Activated B cell treated with CpG ODN at 0.5 μM for 24 hours (primary cell): ENCODE results near the gene ATXN2. TPM values are rescaled to one million over a fixed set of nuclear protein-coding genes. Genes with fewer than 3 reads are reported as not detected.

Experiments used
- ATAC-seq: fragments of 200-7000 bp; cut with Tn5 transposase; one replicate; pipeline ENCODE4 v1.10.0; 2021; ENCODE audit warnings: low read depth, mild to moderate bottlenecking, moderate library complexity
- CTCF ChIA-PET: fragments of 350-600 bp; sonication (Branson Sonifier 250); formaldehyde crosslinking; loops from one replicate; lab custom pipeline; 2021; ENCODE audit warnings: antibody characterized with exemption; lab: Charles Lee
- POLR2A ChIA-PET: fragments of 350-600 bp; sonication (Branson Sonifier 250); formaldehyde crosslinking; loops from one replicate; lab custom pipeline; 2021; ENCODE audit warnings: antibody characterized with exemption; lab: Charles Lee
- DNase-seq: peaks from one replicate; pipeline ENCODE4 v3.0.0; 2022
- H3K27ac Mint-ChIP-seq: one replicate; pipeline ENCODE4 v1.8.0; 2020; ENCODE audit warnings: mixed read lengths
- H3K27me3 Mint-ChIP-seq: one replicate; pipeline ENCODE4 v1.8.0; 2021; ENCODE audit warnings: mixed read lengths
- H3K36me3 Mint-ChIP-seq: one replicate; pipeline ENCODE4 v1.8.0; 2021; ENCODE audit warnings: low read depth, mixed read lengths
- H3K4me1 Mint-ChIP-seq: one replicate; pipeline ENCODE4 v1.8.0; 2021; ENCODE audit warnings: mixed read lengths
- H3K4me3 Mint-ChIP-seq: one replicate; pipeline ENCODE4 v1.8.0; 2020; ENCODE audit warnings: mild to moderate bottlenecking, mixed read lengths
- H3K9me3 Mint-ChIP-seq: one replicate; pipeline ENCODE4 v1.8.0; 2020; ENCODE audit warnings: mixed read lengths
- CTCF ChIP-seq: fragments of 200-600 bp; IDR thresholded peaks from one replicate; pipeline ENCODE4 v1.8.0; 2022; ENCODE audit warnings: antibody characterized with exemption, mild to moderate bottlenecking
- intact Hi-C: fragments of 100-400 bp; cut with micrococcal nuclease; formaldehyde crosslinking; loops from one replicate; pipeline ENCODE4 v1.15.1; 2024
- total RNA-seq: library from RNA; stranded (reverse); gene quantifications from 2 replicates; pipeline ENCODE4 v1.2.3, GENCODE V29; 2022

ATXN2 gene
- total RNA-seq, 1 donor from 2014 or later = 46.2 TPM

- Mint-ChIP-seq H3K4me3 (peak overlapping the region; percentile 46), H3K36me3 (peaks cover 31% of the 10 kb centered on the region), H3K27me3 (no peaks in the 10 kb centered on the region), H3K9me3 (no peaks in the 10 kb centered on the region), H3K4me1 (peaks cover 94% of the 10 kb centered on the region), H3K27ac (peak overlapping the region; percentile 92)
- ChIA-PET POLR2A (interaction anchor here (0.7 to 6.9 kb wide), 4 partner anchors 9 to 42 kb away, joined by 3 to 136 read pairs (median 62); partner anchors contain the start of gene SH2B3), CTCF (interaction anchor here (2.3 to 3.9 kb wide), 3 partner anchors 8 to 32 kb away, joined by 26 to 28 read pairs (median 28); no protein-coding TSS in a partner anchor)
- DNase-seq = no peak
- intact Hi-C loops = no loop called here
- ATAC-seq = no peak
- TF ChIP-seq CTCF = no peak
These were observed 162.8 kb downstream of the ATXN2 start for GRCh38 chr12:111436266-111436665.

DNA sequence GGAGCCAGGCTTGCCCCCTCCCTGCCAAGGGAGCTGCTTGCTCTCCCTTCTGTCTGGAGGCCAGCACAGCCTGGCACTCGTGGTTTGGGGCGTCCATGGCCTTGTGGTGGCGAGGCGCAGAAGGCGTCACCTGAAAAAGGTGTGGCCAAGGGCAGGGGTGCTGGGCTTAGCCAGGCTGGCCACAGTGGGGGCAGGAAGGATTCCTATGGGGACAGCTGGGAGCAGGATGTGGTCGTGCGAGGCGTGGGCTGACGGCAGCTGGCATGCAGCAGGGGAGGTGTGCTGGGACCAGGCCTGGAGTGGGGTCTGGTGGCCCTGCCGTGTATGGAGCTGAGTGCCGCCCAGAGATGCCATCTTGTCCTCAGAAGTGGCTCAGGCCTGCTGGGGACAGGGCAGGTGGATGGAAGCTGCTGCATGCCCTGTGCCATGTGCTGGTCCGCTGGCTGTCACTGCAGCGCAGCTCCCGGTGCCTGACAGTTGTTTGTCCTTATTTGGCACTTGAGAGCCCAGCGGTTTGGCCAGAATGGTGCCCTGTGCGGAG lies 163.4 kb downstream of the ATXN2 start:
- ATAC-seq = no peak
- TF ChIP-seq CTCF = no peak
- ChIA-PET POLR2A (interaction anchor here (0.5 to 6.9 kb wide), 7 partner anchors 9 to 1323 kb away, joined by 3 to 136 read pairs (median 5); partner anchors contain the start of gene SH2B3), CTCF (interaction anchor here (1.2 to 3.9 kb wide), 6 partner anchors 9 to 39 kb away, joined by 3 to 28 read pairs (median 20); no protein-coding TSS in a partner anchor)
- Mint-ChIP-seq H3K9me3 (no peaks in the 10 kb centered on the region), H3K4me3 (peak overlapping the region; percentile 46), H3K27me3 (no peaks in the 10 kb centered on the region), H3K27ac (peak overlapping the region; percentile 92), H3K4me1 (peaks cover 95% of the 10 kb centered on the region), H3K36me3 (peaks cover 28% of the 10 kb centered on the region)
- no peak for DNase-seq
- intact Hi-C loops = loop anchor here (1.0 to 2.0 kb wide), 3 partner anchors 10 to 32 kb away; no protein-coding TSS in a partner anchor

DNA sequence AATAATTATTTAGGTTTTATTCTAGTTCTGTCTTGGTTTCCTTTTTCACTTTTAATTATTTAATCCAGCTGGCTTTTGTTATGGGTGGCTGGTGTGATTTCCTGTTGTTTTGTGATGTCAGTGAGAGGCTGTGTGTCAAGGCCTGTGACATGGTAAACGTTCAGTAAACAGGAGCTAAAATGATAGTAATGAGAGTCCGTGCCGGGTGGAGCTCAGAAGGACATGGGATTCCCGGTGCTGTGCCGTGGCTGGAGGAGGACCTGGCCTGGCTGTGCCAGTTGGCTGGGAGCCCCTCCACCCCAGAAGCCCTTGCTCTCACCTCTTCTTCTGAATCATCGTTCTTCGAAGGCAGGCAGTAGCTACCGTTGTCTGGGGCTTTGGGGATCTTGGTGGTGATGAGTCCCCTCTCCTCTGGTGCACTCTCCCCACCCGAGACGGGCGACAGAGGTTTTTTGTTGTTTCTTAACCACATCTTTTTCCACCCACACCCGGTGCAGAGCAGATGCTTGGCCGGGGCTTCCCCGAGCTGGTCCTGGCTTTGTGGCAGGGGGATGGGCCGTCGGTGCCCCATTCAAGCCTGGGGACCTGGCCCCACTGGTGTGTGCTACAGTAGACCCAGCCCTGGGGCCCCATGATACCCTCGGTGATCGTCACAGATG lies 164.3 kb downstream of the ATXN2 start:
- H3K36me3 Mint-ChIP-seq = peaks cover 19% of the 10 kb centered on the region

DNA sequence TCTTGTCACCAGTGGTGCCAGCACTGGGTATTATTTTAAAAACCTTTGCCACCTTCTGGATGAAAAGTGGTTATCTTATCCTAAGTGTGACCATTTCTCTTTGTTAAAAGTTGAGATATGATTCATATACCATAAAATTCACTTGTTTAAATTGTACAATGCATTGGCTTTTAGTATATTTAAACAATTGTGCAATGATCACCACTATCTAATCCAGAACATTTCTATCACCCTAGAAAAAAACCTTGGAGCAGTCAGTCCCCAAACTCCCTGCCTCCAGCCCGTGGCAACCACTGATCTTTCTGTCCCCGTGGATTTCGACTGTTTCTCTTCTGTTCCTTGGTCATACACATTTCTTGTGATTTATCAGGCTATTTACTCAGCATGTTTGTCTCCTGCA lies 165.1 kb downstream of the ATXN2 start:
- no peaks in the 10 kb centered on the region for H3K27me3 Mint-ChIP-seq
- peak overlapping the region; percentile 83 for H3K4me3 Mint-ChIP-seq
- H3K27ac Mint-ChIP-seq = peak overlapping the region; percentile 92
- ChIA-PET CTCF (interaction anchor here (2.3 to 3.9 kb wide), 4 partner anchors 11 to 37 kb away, joined by 13 to 28 read pairs (median 27); no protein-coding TSS in a partner anchor), POLR2A (interaction anchor here (0.8 to 6.9 kb wide), 6 partner anchors 11 to 37 kb away, joined by 3 to 136 read pairs (median 6); partner anchors contain the start of gene SH2B3)
- H3K9me3 Mint-ChIP-seq = no peaks in the 10 kb centered on the region
- H3K4me1 Mint-ChIP-seq = peaks cover 98% of the 10 kb centered on the region
- ATAC-seq (no peak), DNase-seq (no peak)
- intact Hi-C loops = loop anchor here (2.0 kb wide), 1 partner anchor 17 kb away; no protein-coding TSS in a partner anchor
- peaks cover 19% of the 10 kb centered on the region for H3K36me3 Mint-ChIP-seq
- no peak for TF ChIP-seq CTCF

More for the DNA sequence above, 164.3 kb downstream of the ATXN2 start:
- ChIA-PET CTCF (interaction anchor here (1.2 to 3.9 kb wide), 6 partner anchors 10 to 38 kb away, joined by 3 to 28 read pairs (median 20); no protein-coding TSS in a partner anchor), POLR2A (interaction anchor here (0.5 to 6.9 kb wide), 9 partner anchors 10 to 1322 kb away, joined by 3 to 136 read pairs (median 5); partner anchors contain the start of gene SH2B3)
- H3K27ac Mint-ChIP-seq = peak overlapping the region; percentile 92
- peak overlapping the region; percentile 83 for H3K4me3 Mint-ChIP-seq
- ATAC-seq (peak; percentile 80), DNase-seq (peak; percentile 75)
- H3K27me3 Mint-ChIP-seq = no peaks in the 10 kb centered on the region
- intact Hi-C loops = loop anchor here (1.0 to 2.0 kb wide), 3 partner anchors 10 to 32 kb away; no protein-coding TSS in a partner anchor
- H3K4me1 Mint-ChIP-seq = peaks cover 95% of the 10 kb centered on the region
- no peaks in the 10 kb centered on the region for H3K9me3 Mint-ChIP-seq
- no peak for TF ChIP-seq CTCF
